Fibroblast of mammary gland (primary cell): ENCODE measurements around the gene MVP.
"Not testable (repeated sequence)": the region's sequence is repeated elsewhere in the genome, so short reads cannot be mapped to it uniquely, and the experiment has no call there.

Experiments used
- DNase-seq: peaks from one replicate; pipeline ENCODE4 v3.0.0-alpha.2; 2010; ENCODE audit warnings: low read depth
- H3K4me3 ChIP-seq: 2 replicates; pipeline ENCODE4 v1.5.1; 2011; ENCODE audit warnings: low read depth, mild to moderate bottlenecking, low read length, moderate library complexity; ENCODE audit not compliant: control insufficient read depth
- CTCF ChIP-seq: conservative IDR thresholded peaks from 2 replicates; pipeline ENCODE4 v1.5.1; 2011; ENCODE audit warnings: low read depth, low read length, inconsistent platforms; ENCODE audit not compliant: control insufficient read depth, insufficient read depth

Gene MVP

GRCh38 chr16:29791845-29792807, 28.1 kb upstream of the MVP start:
- DNase-seq: no peak
- TF ChIP-seq CTCF: no peak
- H3K4me3 ChIP-seq: peak overlapping the region; percentile 94

- not testable (repeated sequence) for DNase-seq, H3K4me3 ChIP-seq
Measured at GRCh38 chr16:29793153-29793552, 27.1 kb upstream of the MVP start.

GRCh38 chr16:29794231-29794710, 26.0 kb upstream of the MVP start:
- H3K4me3 ChIP-seq: no peak overlapping the region
- no peak for DNase-seq
- TF ChIP-seq CTCF: no peak

- DNase-seq: no peak
- no peak for TF ChIP-seq CTCF
- H3K4me3 ChIP-seq: no peak overlapping the region
Measured at GRCh38 chr16:29802416-29802935, 17.8 kb upstream of the MVP start.

GRCh38 chr16:29804020-29804419, 16.2 kb upstream of the MVP start:
- no peak for DNase-seq
- no peak for TF ChIP-seq CTCF
- no peak overlapping the region for H3K4me3 ChIP-seq

- peak; percentile 52 for DNase-seq
- TF ChIP-seq CTCF: no peak
- peak overlapping the region; percentile 75 for H3K4me3 ChIP-seq
Measured at GRCh38 chr16:29804455-29805231, 15.6 kb upstream of the MVP start.
